SKM-1 (cell line): Measurements from ENCODE around the gene C1QC.

Experiments used
- DNase-seq: peaks from one replicate; lab custom pipeline; 2025; ENCODE audit not compliant: unreplicated experiment; lab: John Stamatoyannopoulos, UW

The C1QC gene

GRCh38 chr1:22618056-22618455 is 25.4 kb upstream of the C1QC start:
- DNase-seq = no peak

- DNase-seq = no peak
These were observed 24.2 kb upstream of the C1QC start for GRCh38 chr1:22619252-22619651.

GRCh38 chr1:22619798-22620197 is 23.6 kb upstream of the C1QC start:
- no peak for DNase-seq

- no peak for DNase-seq
These were observed 21.7 kb upstream of the C1QC start for GRCh38 chr1:22621761-22622160.

- DNase-seq = no peak
These were observed 18.0 kb upstream of the C1QC start for GRCh38 chr1:22625262-22625925.

GRCh38 chr1:22626237-22627157 is 16.9 kb upstream of the C1QC start:
- DNase-seq = no peak

GRCh38 chr1:22627331-22627730 is 16.1 kb upstream of the C1QC start:
- DNase-seq = no peak

GRCh38 chr1:22628698-22629444 is 14.6 kb upstream of the C1QC start:
- DNase-seq = no peak

GRCh38 chr1:22629886-22630285 is 13.5 kb upstream of the C1QC start:
- DNase-seq = no peak

- DNase-seq = no peak
These were observed 9.6 kb upstream of the C1QC start for GRCh38 chr1:22633697-22634463.

- no peak for DNase-seq
These were observed 8.0 kb upstream of the C1QC start for GRCh38 chr1:22635436-22635835.

GRCh38 chr1:22636353-22636752 is 7.1 kb upstream of the C1QC start, which contains the start of gene C1QA:
Gene C1QA, plus strand, starts transcription at chr1:22636628. Its CDS starts 989 bp downstream, at chr1:22637617.
- no peak for DNase-seq

- DNase-seq = no peak
These were observed 6.5 kb upstream of the C1QC start for GRCh38 chr1:22636927-22637326.

GRCh38 chr1:22637907-22638445 is 5.5 kb upstream of the C1QC start:
- no peak for DNase-seq

- no peak for DNase-seq
These were observed 4.8 kb upstream of the C1QC start for GRCh38 chr1:22638476-22639234.

GRCh38 chr1:22639286-22639685 is 4.1 kb upstream of the C1QC start:
- DNase-seq = no peak

GRCh38 chr1:22641247-22641646 is 2.2 kb upstream of the C1QC start:
- no peak for DNase-seq

GRCh38 chr1:22641906-22642636 is 1.4 kb upstream of the C1QC start:
- no peak for DNase-seq

- no peak for DNase-seq
These were observed 495 bp downstream of the C1QC start for GRCh38 chr1:22643928-22644327.
